Common myeloid progenitor, CD34-positive (primary cell): ENCODE data around the gene F9.

ENCODE experiments used
- CTCF ChIA-PET: fragments of 350-600 bp; sonication (Branson Sonifier 250); formaldehyde crosslinking; loops from one replicate; lab custom pipeline; 2021; ENCODE audit warnings: antibody characterized with exemption; lab: Charles Lee
- POLR2A ChIA-PET: fragments of 350-600 bp; sonication (Branson Sonifier 250); formaldehyde crosslinking; loops from one replicate; lab custom pipeline; 2021; ENCODE audit warnings: antibody characterized with exemption; lab: Charles Lee
- DNase-seq, 3 donors: peaks; one replicate each; pipeline versions ENCODE4 v3.0.0 to v3.0.0-alpha.2; 2013
- H3K27ac ChIP-seq, 2 experiments: 1 replicate in 1 of 2; 2 replicates in 1 of 2; pipeline ENCODE4 v1.7.0; 2013; ENCODE audit warnings: inconsistent platforms in 2 of 2, low read length in 2 of 2, mild to moderate bottlenecking in 2 of 2, low read depth in 1 of 2, moderate library complexity in 1 of 2; ENCODE audit not compliant: severe bottlenecking in 2 of 2, insufficient read depth in 1 of 2, poor library complexity in 1 of 2
- H3K27me3 ChIP-seq, 5 experiments: replicated peaks in 2 of 5; 1 replicate in 3 of 5; 2 replicates in 2 of 5; pipeline versions ENCODE4 v1.6.1 to v1.7.0; 2013; ENCODE audit warnings: low read length in 4 of 5, mild to moderate bottlenecking in 2 of 5, moderate library complexity in 2 of 5, inconsistent platforms in 1 of 5; ENCODE audit not compliant: insufficient read depth in 5 of 5, control insufficient read depth in 4 of 5
- H3K36me3 ChIP-seq, 4 experiments: 1 replicate in 2 of 4; 2 replicates in 2 of 4; pipeline versions ENCODE4 v1.6.1 to v1.7.0; 2013; ENCODE audit warnings: low read length in 3 of 4, control low read depth in 1 of 4, mild to moderate bottlenecking in 1 of 4; ENCODE audit not compliant: control insufficient read depth in 4 of 4, insufficient read depth in 4 of 4
- H3K4me1 ChIP-seq, 4 experiments: 1 replicate in 3 of 4; 2 replicates in 1 of 4; pipeline versions ENCODE4 v1.6.1 to v1.7.1; 2013; ENCODE audit warnings: low read length in 3 of 4, mild to moderate bottlenecking in 3 of 4, control low read depth in 1 of 4, inconsistent platforms in 1 of 4, moderate library complexity in 1 of 4; ENCODE audit not compliant: control insufficient read depth in 4 of 4, insufficient read depth in 4 of 4; ENCODE audit errors: control extremely low read depth in 1 of 4
- H3K4me3 ChIP-seq, 7 experiments: 1 replicate in 4 of 7; 2 replicates in 3 of 7; pipeline versions ENCODE4 v1.5.1 to v1.7.0; 2013; ENCODE audit warnings: mild to moderate bottlenecking in 7 of 7, low read length in 6 of 7, moderate library complexity in 6 of 7, inconsistent platforms in 2 of 7, low read depth in 2 of 7, control low read depth in 1 of 7; ENCODE audit not compliant: insufficient read depth in 4 of 7, control insufficient read depth in 1 of 7; ENCODE audit errors: extremely low read depth in 1 of 7
- H3K9me3 ChIP-seq, 5 experiments: 1 replicate in 4 of 5; 2 replicates in 1 of 5; pipeline versions ENCODE4 v1.6.1 to v1.7.1; 2013; ENCODE audit warnings: low read length in 4 of 5, mild to moderate bottlenecking in 2 of 5, inconsistent platforms in 1 of 5, low read depth in 1 of 5, moderate library complexity in 1 of 5; ENCODE audit not compliant: control insufficient read depth in 4 of 5, insufficient read depth in 2 of 5; ENCODE audit errors: control extremely low read depth in 1 of 5
- WGBS: methylation state at CpG from one replicate; pipeline ENCODE4 v1.1.5; 2013; ENCODE audit not compliant: insufficient coverage; 5-methylcytosine and 5-hydroxymethylcytosine counted together

Gene F9

GRCh38 chrX:139554376-139554775 lies 23.8 kb downstream of the F9 start:
- H3K36me3 ChIP-seq, result no peaks in the 10 kb centered on the region
- DNase-seq, result peak; percentile 12 to 76 (median 62)
- no peaks in the 10 kb centered on the region for H3K9me3 ChIP-seq
- POLR2A ChIA-PET, result no interaction called here
- H3K4me1 ChIP-seq, result peaks cover 5 to 24% (median 21%) of the 10 kb centered on the region in 4 experiments
- CTCF ChIA-PET, result interaction anchor here (1.2 to 1.4 kb wide), 2 partner anchors 71 to 79 kb away, joined by 3 read pairs; no protein-coding TSS in a partner anchor
- peaks cover 0 to 4% (median 0%) of the 10 kb centered on the region in 5 experiments for H3K27me3 ChIP-seq
- H3K27ac ChIP-seq, result no peak overlapping the region
- H3K4me3 ChIP-seq, result peak overlapping the region in 2 of 7 experiments; percentile 10 to 16

- Histone ChIP-seq H3K36me3 (no peaks in the 10 kb centered on the region), H3K4me3 (peak overlapping the region in 2 of 7 experiments; percentile 19 to 42), H3K27me3 (peaks cover 0 to 4% (median 0%) of the 10 kb centered on the region in 5 experiments), H3K9me3 (no peaks in the 10 kb centered on the region), H3K27ac (no peak overlapping the region), H3K4me1 (peaks cover 5 to 24% (median 21%) of the 10 kb centered on the region in 4 experiments)
- ChIA-PET CTCF (interaction anchor here (0.9 to 1.4 kb wide), 3 partner anchors 72 to 360 kb away, joined by 3 read pairs; no protein-coding TSS in a partner anchor), POLR2A (no interaction called here)
- WGBS, result 51% methylated on average over 23 of the region's 26 CpGs
- no peak for DNase-seq
Measured at GRCh38 chrX:139554991-139555675, 24.6 kb downstream of the F9 start.

GRCh38 chrX:139559383-139560042 lies 29.0 kb downstream of the F9 start:
- Histone ChIP-seq H3K36me3 (no peaks in the 10 kb centered on the region), H3K9me3 (no peaks in the 10 kb centered on the region), H3K27me3 (peaks cover 0 to 4% (median 0%) of the 10 kb centered on the region in 5 experiments), H3K27ac (no peak overlapping the region), H3K4me1 (peaks cover 5 to 20% (median 14%) of the 10 kb centered on the region in 4 experiments), H3K4me3 (no peak overlapping the region)
- WGBS, result 30% methylated on average over 6 of the region's 9 CpGs
- CTCF ChIA-PET, result interaction anchor here (1.0 to 2.1 kb wide), 9 partner anchors 82 to 785 kb away, joined by 3 to 7 read pairs (median 4); no protein-coding TSS in a partner anchor
- POLR2A ChIA-PET, result no interaction called here
- peak; percentile 69 to 85 (median 78) for DNase-seq

- no peak for DNase-seq
Measured at GRCh38 chrX:139560221-139560620, 29.7 kb downstream of the F9 start.

GRCh38 chrX:139563251-139563650 lies 32.7 kb downstream of the F9 start:
- ChIA-PET POLR2A (no interaction called here), CTCF (no interaction called here)
- no peak for DNase-seq

More at GRCh38 chrX:139560221-139560620, 29.7 kb downstream of the F9 start:
- no peak overlapping the region for H3K27ac ChIP-seq
- no peaks in the 10 kb centered on the region for H3K36me3 ChIP-seq
- H3K27me3 ChIP-seq, result peaks cover 0 to 2% (median 0%) of the 10 kb centered on the region in 5 experiments
- no peak overlapping the region for H3K4me3 ChIP-seq
- ChIA-PET POLR2A (no interaction called here), CTCF (interaction anchor here (0.5 to 2.1 kb wide), 10 partner anchors 83 to 786 kb away, joined by 3 to 7 read pairs (median 4); no protein-coding TSS in a partner anchor)
- peaks cover 0 to 12% (median 7%) of the 10 kb centered on the region in 4 experiments for H3K4me1 ChIP-seq
- no peaks in the 10 kb centered on the region for H3K9me3 ChIP-seq

GRCh38 chrX:139566981-139567380 lies 36.4 kb downstream of the F9 start:
- H3K36me3 ChIP-seq, result no peaks in the 10 kb centered on the region
- no peak for DNase-seq
- H3K27ac ChIP-seq, result no peak overlapping the region
- no peaks in the 10 kb centered on the region for H3K9me3 ChIP-seq
- H3K27me3 ChIP-seq, result peaks cover 0 to under 1% (median 0%) of the 10 kb centered on the region in 5 experiments
- no peaks in the 10 kb centered on the region for H3K4me1 ChIP-seq
- WGBS, result no CpG with 5 or more reads among the region's 1 CpG
- H3K4me3 ChIP-seq, result no peak overlapping the region
- CTCF ChIA-PET, result interaction anchor here (0.9 kb wide), 1 partner anchor 15 kb away, joined by 3 read pairs; no protein-coding TSS in a partner anchor
- POLR2A ChIA-PET, result no interaction called here

More at GRCh38 chrX:139563251-139563650, 32.7 kb downstream of the F9 start:
- Histone ChIP-seq H3K27ac (no peak overlapping the region), H3K27me3 (no peaks in the 10 kb centered on the region), H3K36me3 (no peaks in the 10 kb centered on the region), H3K9me3 (no peaks in the 10 kb centered on the region), H3K4me1 (no peaks in the 10 kb centered on the region), H3K4me3 (no peak overlapping the region)
- WGBS, result 81% methylated on average over 3 of the region's 5 CpGs

GRCh38 chrX:139581068-139581467 lies 50.5 kb downstream of the F9 start:
- H3K9me3 ChIP-seq, result no peaks in the 10 kb centered on the region
- POLR2A ChIA-PET, result no interaction called here
- no peak overlapping the region for H3K4me3 ChIP-seq
- H3K36me3 ChIP-seq, result no peaks in the 10 kb centered on the region
- CTCF ChIA-PET, result no interaction called here
- no peak overlapping the region for H3K27ac ChIP-seq
- WGBS, result 80% methylated on average over 1 of the region's 4 CpGs
- DNase-seq, result no peak
- no peaks in the 10 kb centered on the region for H3K4me1 ChIP-seq
- peaks cover 0 to 6% (median 0%) of the 10 kb centered on the region in 5 experiments for H3K27me3 ChIP-seq
